ENCODE measurements around the gene LGALS9. TPM values are rescaled to one million over a fixed set of nuclear protein-coding genes. Genes with fewer than 3 reads are reported as not detected.

Gene LGALS9
- total and polyA plus RNA-seq, 2 donors (not counting 1 experiment from before 2014, with no cell fraction given) = 65.9 to 197 TPM

DNA sequence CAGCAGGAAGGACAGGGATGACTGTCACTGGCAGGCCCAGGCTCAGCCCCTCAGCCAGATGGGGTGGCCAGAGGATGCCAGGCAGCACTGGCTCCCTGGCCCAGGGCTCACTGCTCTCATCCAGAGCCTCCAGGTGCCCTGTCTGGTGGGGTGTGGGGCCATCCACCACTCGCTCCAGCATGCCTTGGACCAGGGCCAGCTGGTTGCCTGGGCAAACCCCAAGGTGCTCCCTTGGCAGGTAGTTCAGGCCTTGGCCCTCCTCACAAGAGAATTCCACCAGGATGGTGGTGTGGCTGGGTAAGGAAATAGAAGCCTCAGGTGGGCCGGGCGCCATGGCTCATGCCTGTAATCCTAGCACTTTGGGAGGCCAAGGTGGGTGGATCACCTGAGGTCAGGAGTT lies 29.4 kb downstream of the LGALS9 start:
- Mint-ChIP-seq H3K9me3 (ENCODE audit: insufficient read depth) (no peaks in the 10 kb centered on the region), H3K27me3 (no peaks in the 10 kb centered on the region), H3K4me3 (no peak overlapping the region), H3K4me1 (no peaks in the 10 kb centered on the region), H3K27ac (no peak overlapping the region)
- WGBS (ENCODE audit: insufficient coverage) = 89% methylated on average over 1 of the region's 3 CpGs
- no peak for DNase-seq
- ATAC-seq (ENCODE audit: low read depth) = no peak
- Histone ChIP-seq H4K20me1 (ENCODE audit: control insufficient read depth, insufficient read depth, low read length, poor library complexity, severe bottlenecking) (no peaks in the 10 kb centered on the region), H3K27me3 (replicated peaks in 1 of 4; ENCODE audit: control extremely low read depth in 1 of 4, control insufficient read depth in 3 of 4, insufficient read depth in 4 of 4, low read length in 3 of 4) (no peaks in the 10 kb centered on the region), H3K4me2 (replicated peaks; ENCODE audit: low read depth, low read length, poor library complexity, severe bottlenecking) (no peak overlapping the region), H2AFZ (ENCODE audit: insufficient read depth, low read depth, low read length, poor library complexity, severe bottlenecking) (no peak overlapping the region), H3K27ac (ENCODE audit: low read length in 2 of 2) (no peak overlapping the region), H3K9ac (ENCODE audit: low read length) (no peak overlapping the region), H3K9me3 (ENCODE audit: control extremely low read depth in 1 of 3, control insufficient read depth in 2 of 3, insufficient read depth in 1 of 3, low read length in 2 of 3) (no peaks in the 10 kb centered on the region), H3K36me3 (replicated peaks in 1 of 2; ENCODE audit: control extremely low read depth in 1 of 2, control insufficient read depth in 1 of 2, extremely low read depth in 1 of 2, insufficient read depth in 2 of 2, low read length in 1 of 2) (no peaks in the 10 kb centered on the region), H3K4me1 (ENCODE audit: control insufficient read depth in 2 of 2, insufficient read depth in 2 of 2, low read length in 2 of 2) (no peaks in the 10 kb centered on the region), H3K4me3 (ENCODE audit: control extremely low read depth in 1 of 5, extremely low read depth in 1 of 5, insufficient read depth in 1 of 5, low read depth in 2 of 5, low read length in 4 of 5) (no peak overlapping the region), H3K79me2 (ENCODE audit: control insufficient read depth, insufficient read depth, low read length) (no peaks in the 10 kb centered on the region)
- ChIA-PET POLR2A (no interaction called here), CTCF (interaction anchor here (1.1 kb wide), 1 partner anchor 10 kb away, joined by 3 read pairs; no protein-coding TSS in a partner anchor)
- intact Hi-C loops (cut with micrococcal nuclease) = no loop called here
- TF ChIP-seq EZH2 (IDR thresholded peaks at IDR 0.05; ENCODE audit: borderline replicate concordance, insufficient read depth, low read depth, low read length, poor library complexity, severe bottlenecking) = no peak
- TF ChIP-seq CTCF (IDR thresholded peaks at IDR 0.05) = no peak

DNA sequence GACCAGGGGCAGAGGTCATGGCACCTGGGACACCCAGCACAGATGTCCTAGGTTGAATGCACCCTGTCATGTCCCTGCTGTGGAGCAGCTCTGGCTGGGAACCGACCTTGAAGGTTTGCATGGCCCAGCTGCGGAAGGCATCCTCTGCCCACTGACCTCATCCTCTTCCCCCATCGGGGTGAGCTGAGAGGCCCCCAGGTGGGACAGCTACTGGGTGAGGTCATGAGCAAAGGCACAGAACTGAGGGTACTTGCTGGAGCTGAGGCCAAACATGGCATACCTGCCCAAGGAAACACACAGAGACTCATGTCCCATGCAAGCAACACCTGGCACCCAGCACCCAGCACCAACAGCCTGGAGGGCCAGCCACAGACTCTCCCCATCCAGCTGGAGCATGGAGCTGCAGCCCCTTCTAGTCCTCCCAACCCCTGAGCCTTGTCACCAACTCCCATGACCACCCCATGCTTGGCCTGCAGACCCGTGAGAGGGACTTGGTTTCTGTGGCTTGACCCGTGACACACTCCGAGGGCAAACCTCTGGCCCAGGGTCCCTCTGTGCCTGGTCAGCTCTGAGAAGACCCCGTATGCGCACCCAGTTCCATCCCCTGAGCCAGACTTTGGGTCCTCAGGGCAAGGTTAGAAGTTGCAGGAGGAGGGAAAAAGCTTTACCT lies 33.1 kb downstream of the LGALS9 start:
- H3K4me3 ChIP-seq (ENCODE audit: control extremely low read depth in 1 of 5, extremely low read depth in 1 of 5, insufficient read depth in 1 of 5, low read depth in 2 of 5, low read length in 4 of 5) = no peak overlapping the region
- no peak overlapping the region for H3K9ac ChIP-seq (ENCODE audit: low read length)
- ChIA-PET CTCF (interaction anchor here (1.0 to 1.2 kb wide), 3 partner anchors 9 to 55 kb away, joined by 3 to 5 read pairs (median 4); no protein-coding TSS in a partner anchor), POLR2A (no interaction called here)
- Mint-ChIP-seq H3K4me1 (no peaks in the 10 kb centered on the region), H3K27ac (no peak overlapping the region), H3K27me3 (no peaks in the 10 kb centered on the region), H3K4me3 (no peak overlapping the region), H3K9me3 (ENCODE audit: insufficient read depth) (no peaks in the 10 kb centered on the region)
- H3K4me1 ChIP-seq (ENCODE audit: control insufficient read depth in 2 of 2, insufficient read depth in 2 of 2, low read length in 2 of 2) = no peaks in the 10 kb centered on the region
- no peaks in the 10 kb centered on the region for H3K79me2 ChIP-seq (ENCODE audit: control insufficient read depth, insufficient read depth, low read length)
- no peak overlapping the region for H2AFZ ChIP-seq (ENCODE audit: insufficient read depth, low read depth, low read length, poor library complexity, severe bottlenecking)
- H3K36me3 ChIP-seq (replicated peaks in 1 of 2; ENCODE audit: control extremely low read depth in 1 of 2, control insufficient read depth in 1 of 2, extremely low read depth in 1 of 2, insufficient read depth in 2 of 2, low read length in 1 of 2) = no peaks in the 10 kb centered on the region
- H3K9me3 ChIP-seq (ENCODE audit: control extremely low read depth in 1 of 3, control insufficient read depth in 2 of 3, insufficient read depth in 1 of 3, low read length in 2 of 3) = no peaks in the 10 kb centered on the region
- intact Hi-C loops (cut with micrococcal nuclease) = no loop called here
- no peaks in the 10 kb centered on the region for H4K20me1 ChIP-seq (ENCODE audit: control insufficient read depth, insufficient read depth, low read length, poor library complexity, severe bottlenecking)
- H3K27ac ChIP-seq (ENCODE audit: low read length in 2 of 2) = no peak overlapping the region
- TF ChIP-seq EZH2 (IDR thresholded peaks at IDR 0.05; ENCODE audit: borderline replicate concordance, insufficient read depth, low read depth, low read length, poor library complexity, severe bottlenecking) (no peak), CTCF (IDR thresholded peaks at IDR 0.05) (no peak)
- H3K4me2 ChIP-seq (replicated peaks; ENCODE audit: low read depth, low read length, poor library complexity, severe bottlenecking) = no peak overlapping the region
- ATAC-seq (ENCODE audit: low read depth) (no peak), DNase-seq (no peak)
- 85% methylated on average over 8 of the region's 8 CpGs for WGBS (ENCODE audit: insufficient coverage)
- H3K27me3 ChIP-seq (replicated peaks in 1 of 4; ENCODE audit: control extremely low read depth in 1 of 4, control insufficient read depth in 3 of 4, insufficient read depth in 4 of 4, low read length in 3 of 4) = no peaks in the 10 kb centered on the region
